Fibroblast of peridontal ligament (primary cell): ENCODE measurements around the gene YBEY.

Source experiments
- DNase-seq: peaks from one replicate; pipeline ENCODE4 v3.0.0-alpha.2; 2010; ENCODE audit errors: extremely low read depth

The YBEY gene

DNA sequence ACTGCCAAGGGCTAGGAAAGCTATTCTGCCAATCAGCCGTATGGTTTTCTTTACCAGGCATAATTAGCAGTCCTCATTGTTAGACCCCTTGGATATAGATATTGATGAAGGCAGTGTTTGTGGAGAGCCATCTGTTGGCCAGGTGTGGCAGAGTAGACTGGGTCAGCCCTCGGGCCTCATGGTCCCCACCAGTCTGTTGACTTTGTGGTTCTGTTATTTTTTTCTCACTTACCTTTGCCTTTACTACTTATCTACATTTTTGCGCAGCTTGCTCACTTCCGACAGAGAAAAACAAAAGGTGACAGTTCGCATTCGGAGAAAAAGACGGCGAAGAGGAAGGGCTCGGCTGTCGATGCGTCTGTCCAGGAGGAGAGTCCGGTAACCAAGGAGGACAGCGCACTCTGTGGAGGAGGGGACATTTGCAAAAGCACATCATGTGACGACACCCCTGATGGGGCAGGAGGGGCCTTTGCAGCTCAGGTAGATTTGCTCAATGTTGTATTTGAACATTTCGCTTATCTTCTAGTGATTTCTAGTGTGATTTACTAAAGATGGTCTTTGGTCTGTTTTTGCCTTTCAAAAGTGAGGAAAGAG lies 40.1 kb downstream of the YBEY start:
- no peak for DNase-seq

DNA sequence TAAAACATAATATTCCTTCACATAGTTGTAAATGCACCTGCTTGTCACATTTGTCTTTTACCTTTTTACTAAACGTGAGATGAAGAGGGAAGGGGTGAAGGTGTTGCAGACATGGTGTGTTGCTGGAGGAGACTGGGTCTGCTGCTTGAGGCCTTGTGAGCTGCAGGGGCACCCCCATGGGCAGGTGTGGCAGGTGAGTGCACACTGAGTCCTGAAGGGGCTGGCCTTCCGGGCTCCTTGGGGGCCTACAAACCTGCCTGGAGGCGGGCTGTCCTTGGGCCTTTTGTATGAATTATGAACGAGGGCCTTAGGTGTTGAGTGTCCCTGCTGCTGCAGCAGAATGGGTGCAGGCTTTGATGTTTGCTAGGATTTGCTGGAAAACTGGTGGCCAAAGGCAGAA lies 41.6 kb downstream of the YBEY start:
- DNase-seq: no peak

DNA sequence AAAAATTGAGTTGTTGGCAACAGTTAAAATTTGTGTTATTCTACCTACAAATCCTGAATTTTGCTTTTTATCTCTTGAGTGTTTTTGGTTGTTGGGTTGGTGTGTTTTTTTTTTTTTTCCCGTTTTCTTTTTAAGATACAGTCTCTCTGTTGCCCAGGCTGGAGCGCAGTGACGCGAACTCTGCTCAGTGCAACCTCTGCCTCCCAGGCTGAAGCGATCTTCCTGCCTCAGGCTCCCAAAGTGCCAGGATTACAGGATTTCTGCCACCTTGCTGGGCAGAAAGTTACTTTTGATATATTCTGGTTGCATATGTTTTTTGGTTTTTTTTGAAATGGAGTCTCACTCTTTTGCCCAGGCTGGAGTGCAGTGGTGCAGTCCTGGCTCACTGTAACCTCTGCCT lies 42.0 kb downstream of the YBEY start:
- no peak for DNase-seq

DNA sequence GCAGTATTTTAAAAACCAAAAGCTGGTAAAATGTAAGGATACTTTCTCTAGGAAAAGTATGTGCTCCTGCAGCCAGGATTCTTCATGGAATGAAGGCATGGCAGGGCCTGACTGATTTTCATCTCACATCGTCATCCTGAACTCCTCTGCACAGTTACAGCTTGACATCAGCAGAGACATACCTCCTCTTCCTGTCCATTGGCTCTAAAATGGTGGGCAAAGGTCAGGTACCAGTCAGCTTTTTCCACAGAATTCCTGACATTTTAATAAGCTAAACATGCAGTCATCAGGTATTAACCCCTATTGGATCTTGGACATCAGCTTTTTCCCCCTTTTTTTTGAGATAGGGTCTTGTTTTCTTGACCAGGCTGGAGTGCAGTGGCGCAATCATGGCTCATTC lies 43.7 kb downstream of the YBEY start:
- DNase-seq: no peak

DNA sequence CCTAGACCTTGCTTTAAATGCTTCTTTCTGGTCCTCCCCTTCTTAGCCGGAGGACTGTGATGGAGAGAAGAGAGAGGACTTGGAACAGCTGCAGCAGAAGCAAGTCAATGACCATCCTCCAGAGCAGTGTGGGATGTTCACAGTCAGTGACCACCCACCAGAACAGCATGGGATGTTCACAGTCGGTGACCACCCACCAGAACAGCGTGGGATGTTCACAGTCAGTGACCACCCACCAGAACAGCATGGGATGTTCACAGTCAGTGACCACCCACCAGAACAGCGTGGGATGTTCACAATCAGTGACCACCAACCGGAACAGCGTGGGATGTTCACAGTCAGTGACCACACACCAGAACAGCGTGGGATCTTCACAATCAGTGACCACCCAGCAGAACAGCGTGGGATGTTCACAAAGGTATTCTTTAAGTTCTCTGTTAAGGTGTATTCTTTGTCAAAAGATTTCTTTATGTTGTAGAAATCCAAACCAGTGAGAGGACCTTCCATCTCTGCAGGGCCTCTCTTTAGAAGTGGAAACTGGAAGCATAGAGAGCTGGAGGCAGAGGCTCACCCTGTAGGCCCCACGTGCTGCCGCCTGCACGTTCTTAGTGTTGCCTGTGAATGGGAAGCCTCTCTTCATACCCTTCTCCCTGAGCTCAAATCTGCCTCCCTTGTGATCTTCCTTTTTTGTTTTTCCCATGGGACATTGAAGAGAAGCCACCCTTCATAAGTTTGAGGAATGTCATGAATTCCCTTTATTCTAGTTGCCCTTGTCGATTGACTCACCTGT lies 48.4 kb downstream of the YBEY start:
- no peak for DNase-seq

DNA sequence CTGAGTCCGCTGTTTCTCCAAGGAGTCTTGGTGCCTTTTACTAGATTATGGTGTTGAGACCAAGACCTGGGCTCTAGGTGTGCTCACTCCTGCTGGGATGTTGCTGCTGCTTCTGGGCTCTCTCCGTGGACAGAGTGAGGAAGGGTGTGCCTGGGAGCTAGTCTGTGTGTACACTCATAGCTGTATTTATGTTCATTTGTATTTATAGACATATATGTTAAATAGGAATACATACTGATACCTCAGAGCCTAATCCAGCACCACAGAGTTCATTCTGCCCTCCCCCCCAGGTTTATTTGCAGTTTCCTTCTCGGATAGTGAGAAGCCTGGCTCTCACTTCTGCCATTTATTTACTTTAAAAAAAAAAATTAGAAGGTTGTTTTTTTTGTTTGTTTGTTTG lies 50.5 kb downstream of the YBEY start:
- DNase-seq: no peak

DNA sequence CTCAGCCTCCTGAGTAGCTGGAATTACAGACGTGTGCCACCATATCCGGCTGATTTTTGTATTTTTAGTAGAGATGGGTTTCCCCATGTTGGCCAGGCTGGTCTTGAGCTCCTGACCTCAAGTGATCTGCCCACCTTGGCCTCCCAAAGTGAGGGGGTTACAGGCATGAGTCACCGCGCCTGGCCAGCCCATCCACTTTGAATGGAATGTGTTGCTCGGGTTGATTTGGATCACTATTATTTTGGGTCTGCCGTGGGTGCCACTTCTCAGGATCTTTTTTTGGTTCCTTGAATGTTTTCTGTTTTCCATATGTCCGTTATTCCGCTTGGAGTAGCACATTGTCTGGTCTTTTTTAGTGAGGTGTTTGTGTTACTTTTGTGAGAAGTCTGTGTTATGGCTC lies 54.9 kb downstream of the YBEY start:
- no peak for DNase-seq

DNA sequence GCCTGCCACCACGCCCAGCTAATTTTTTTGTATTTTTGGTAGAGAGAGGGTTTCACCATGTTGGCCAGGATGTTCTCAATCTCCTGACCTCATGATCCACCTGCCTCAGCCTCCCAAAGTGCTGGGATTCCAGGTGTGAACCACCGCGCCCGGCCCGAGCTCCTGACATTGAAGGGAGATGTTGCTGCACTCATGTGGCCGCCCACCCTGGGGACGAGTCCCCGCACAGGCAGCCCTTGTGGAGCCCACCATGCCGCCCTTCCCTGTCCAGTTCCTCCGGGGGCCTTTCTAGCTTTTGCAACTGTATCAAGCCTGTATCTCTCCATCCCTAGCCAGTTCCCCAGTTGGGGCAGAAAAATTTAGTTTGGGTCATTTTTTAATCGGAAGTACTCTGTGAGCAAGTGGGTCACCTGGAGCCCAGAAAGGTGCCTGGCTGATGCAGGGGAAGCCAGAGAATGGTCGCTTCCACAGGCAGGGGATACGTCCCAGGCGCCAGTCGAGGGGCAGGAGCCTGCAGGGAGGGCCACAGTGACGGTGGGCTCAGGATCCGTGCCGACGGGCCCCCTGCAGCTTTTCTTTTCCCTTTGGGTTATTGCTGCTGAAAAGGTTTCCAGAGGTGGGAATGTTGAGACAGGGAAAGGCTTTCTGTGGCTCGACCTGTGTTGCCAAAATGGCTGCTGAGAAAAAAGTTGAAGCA lies 58.2 kb downstream of the YBEY start:
- DNase-seq: no peak

DNA sequence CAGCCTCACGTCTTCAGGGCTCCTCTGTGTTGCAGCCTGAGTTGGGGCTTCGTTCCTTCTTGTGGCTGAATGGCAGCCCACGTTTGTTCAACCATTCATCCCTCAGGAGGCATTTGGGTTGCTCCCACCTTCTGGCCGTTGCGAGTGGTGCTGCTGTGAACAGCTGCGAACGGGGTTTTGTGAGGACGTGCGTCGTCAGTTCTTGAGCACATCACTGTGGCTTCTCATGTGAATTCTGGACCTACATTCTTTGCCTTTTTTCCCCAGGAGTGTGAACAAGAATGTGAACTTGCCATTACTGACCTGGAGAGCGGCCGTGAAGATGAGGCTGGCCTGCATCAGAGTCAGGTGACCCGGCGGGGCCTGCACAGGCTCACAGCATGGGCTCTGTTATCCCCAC lies 59.7 kb downstream of the YBEY start:
- DNase-seq: no peak

DNA sequence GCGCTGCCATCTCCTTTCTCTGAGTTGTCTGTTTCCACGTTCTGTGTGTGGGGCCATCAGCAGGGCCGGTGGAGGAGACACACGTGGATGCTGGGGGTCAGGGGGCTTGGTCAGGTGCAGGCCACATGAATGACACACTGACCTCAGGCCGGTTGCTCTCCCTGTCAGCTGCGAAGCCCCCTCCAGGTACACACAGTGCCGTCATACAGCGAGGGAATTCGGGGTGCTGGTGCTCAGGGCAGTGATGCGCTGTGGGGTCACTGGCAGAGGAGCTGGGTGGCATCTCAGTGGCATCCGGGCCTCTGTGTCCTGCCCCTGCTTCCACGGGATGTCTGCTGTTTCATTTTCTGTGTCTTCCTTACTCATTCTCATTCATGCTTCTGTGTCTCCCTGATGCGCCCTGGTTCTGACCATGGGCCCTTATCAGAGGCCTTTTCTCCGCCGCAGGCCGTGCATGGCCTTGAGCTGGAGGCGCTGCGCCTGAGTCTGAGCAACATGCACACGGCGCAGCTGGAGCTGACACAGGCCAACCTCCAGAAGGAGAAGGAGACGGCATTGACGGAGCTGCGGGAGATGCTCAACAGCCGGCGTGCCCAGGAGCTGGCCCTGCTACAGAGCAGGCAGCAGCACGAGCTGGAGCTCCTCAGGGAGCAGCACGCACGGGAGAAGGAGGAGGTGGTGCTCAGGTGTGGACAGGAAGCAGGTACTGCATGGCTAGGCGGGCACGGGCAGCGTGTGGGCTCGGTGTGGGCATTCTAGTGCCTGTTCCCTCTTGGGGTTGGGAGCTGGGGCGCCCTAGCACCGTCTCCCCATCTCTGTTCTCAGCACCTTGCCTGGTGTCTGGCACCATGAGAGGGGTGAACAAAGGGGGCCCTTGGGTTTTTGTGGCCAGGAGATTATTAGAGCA lies 60.4 kb downstream of the YBEY start:
- DNase-seq: no peak

DNA sequence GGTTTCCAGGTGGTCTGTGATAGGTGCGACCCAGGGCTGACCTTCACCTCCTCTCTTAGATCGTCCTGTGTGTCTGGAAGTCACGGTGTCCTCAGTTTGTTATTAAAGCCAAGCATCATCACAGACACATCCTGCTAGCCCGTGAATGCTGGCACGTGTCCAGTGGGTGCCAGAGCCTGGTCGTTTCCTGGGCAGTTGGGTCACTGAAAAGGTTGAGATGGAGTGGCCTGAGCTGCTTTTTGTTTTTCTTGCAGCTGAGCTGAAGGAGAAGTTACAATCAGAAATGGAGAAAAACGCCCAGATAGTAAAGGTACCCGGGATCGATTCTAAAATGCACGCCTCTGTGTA lies 61.0 kb downstream of the YBEY start:
- DNase-seq: no peak
